Cardiac muscle cell (in vitro differentiated cells and primary cell): ENCODE results near the gene CCDC24. TPM values are rescaled to one million over a fixed set of nuclear protein-coding genes. Genes with fewer than 3 reads are reported as not detected.

Experiments
- DNase-seq, 2 donors: peaks; one replicate each; pipeline versions ENCODE4 v3.0.0 to v3.0.0-alpha.2; 2010 to 2017; ENCODE audit warnings: low read depth in 1 of 2, low spot score in 1 of 2
- H3K27ac ChIP-seq: fragments of 200-600 bp; sonication (generic); 2 replicates; pipeline ENCODE4 v1.5.1; 2016
- H3K27me3 ChIP-seq: fragments of 200-600 bp; sonication (generic); 2 replicates; pipeline ENCODE4 v1.6.0; 2016; ENCODE audit warnings: control low read depth
- H3K36me3 ChIP-seq: fragments of 200-600 bp; sonication (generic); 2 replicates; pipeline ENCODE4 v1.5.1; 2016; ENCODE audit warnings: control low read depth
- H3K4me1 ChIP-seq: fragments of 200-600 bp; sonication (generic); 2 replicates; pipeline ENCODE4 v1.8.1; 2017; ENCODE audit warnings: low read depth, mild to moderate bottlenecking, mixed run types
- H3K4me3 ChIP-seq: fragments of 200-600 bp; sonication (generic); 2 replicates; pipeline ENCODE4 v1.5.1; 2016; ENCODE audit warnings: mild to moderate bottlenecking
- H3K9me3 ChIP-seq: fragments of 200-600 bp; sonication (generic); 2 replicates; pipeline ENCODE4 v1.5.1; 2017; ENCODE audit warnings: low read depth, mild to moderate bottlenecking, control low read depth
- polyA plus RNA-seq: library from polyadenylated mRNA; unstranded; fragments of >200 nt; fragmentation: Nextera tagmentation; extraction: Ambion mirVana; gene quantifications from 2 replicates; pipeline ENCODE4 v1.2.1, GENCODE V29; 2016
- total RNA-seq: library from RNA; depleted of rRNA; stranded (reverse); fragments of >200 nt; gene quantifications from 2 replicates; pipeline ENCODE4 v1.2.3, GENCODE V29; 2016
- TF ChIP-seq, protein P1 (sequence below): IDR thresholded peaks from 2 replicates; pipeline ENCODE4 v1.5.1; 2012; ENCODE audit warnings: low read depth, mild to moderate bottlenecking, low read length

CCDC24 gene
- total and polyA plus RNA-seq, 2 experiments from 2014 or later: 20.8 to 29.7 TPM

- H3K27ac ChIP-seq: no peak overlapping the region
- H3K4me1 ChIP-seq: peaks cover 5% of the 10 kb centered on the region
- no peak overlapping the region for H3K4me3 ChIP-seq
- no peaks in the 10 kb centered on the region for H3K9me3 ChIP-seq
- TF ChIP-seq, protein P1, sequence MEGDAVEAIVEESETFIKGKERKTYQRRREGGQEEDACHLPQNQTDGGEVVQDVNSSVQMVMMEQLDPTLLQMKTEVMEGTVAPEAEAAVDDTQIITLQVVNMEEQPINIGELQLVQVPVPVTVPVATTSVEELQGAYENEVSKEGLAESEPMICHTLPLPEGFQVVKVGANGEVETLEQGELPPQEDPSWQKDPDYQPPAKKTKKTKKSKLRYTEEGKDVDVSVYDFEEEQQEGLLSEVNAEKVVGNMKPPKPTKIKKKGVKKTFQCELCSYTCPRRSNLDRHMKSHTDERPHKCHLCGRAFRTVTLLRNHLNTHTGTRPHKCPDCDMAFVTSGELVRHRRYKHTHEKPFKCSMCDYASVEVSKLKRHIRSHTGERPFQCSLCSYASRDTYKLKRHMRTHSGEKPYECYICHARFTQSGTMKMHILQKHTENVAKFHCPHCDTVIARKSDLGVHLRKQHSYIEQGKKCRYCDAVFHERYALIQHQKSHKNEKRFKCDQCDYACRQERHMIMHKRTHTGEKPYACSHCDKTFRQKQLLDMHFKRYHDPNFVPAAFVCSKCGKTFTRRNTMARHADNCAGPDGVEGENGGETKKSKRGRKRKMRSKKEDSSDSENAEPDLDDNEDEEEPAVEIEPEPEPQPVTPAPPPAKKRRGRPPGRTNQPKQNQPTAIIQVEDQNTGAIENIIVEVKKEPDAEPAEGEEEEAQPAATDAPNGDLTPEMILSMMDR: no peak
- no peaks in the 10 kb centered on the region for H3K36me3 ChIP-seq
- H3K27me3 ChIP-seq: no peaks in the 10 kb centered on the region
- DNase-seq: no peak
Observed at GRCh38 chr1:44024903-44025525, 33.6 kb downstream of the CCDC24 start.

DNA sequence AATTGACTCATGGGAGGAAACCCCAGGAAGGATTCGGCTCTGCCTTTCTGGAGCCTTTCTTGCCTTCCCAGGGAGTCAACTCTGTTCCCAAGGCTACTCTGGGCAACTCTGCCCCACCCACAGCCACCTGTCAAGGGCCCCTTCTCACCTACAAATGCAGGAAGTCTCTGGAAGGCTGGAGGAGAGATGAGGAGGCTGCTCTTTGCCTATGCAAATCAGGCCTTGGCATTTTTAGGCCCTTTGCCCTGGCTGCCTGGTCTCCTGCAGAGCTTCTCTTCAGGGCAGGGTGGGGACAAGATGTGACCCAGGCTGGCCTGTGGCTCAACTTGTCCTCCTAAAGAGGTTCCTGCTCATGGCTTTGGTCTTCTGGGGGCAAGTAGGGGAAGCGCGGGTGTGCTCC, 34.4 kb downstream of the CCDC24 start:
- Histone ChIP-seq H3K36me3 (no peaks in the 10 kb centered on the region), H3K4me1 (peaks cover 5% of the 10 kb centered on the region), H3K27me3 (no peaks in the 10 kb centered on the region), H3K4me3 (no peak overlapping the region), H3K9me3 (no peaks in the 10 kb centered on the region), H3K27ac (no peak overlapping the region)
- TF ChIP-seq, protein P1: no peak
- no peak for DNase-seq

- Histone ChIP-seq H3K4me1 (peaks cover 9% of the 10 kb centered on the region), H3K27ac (no peak overlapping the region), H3K36me3 (no peaks in the 10 kb centered on the region), H3K27me3 (no peaks in the 10 kb centered on the region), H3K4me3 (no peak overlapping the region), H3K9me3 (no peaks in the 10 kb centered on the region)
- no peak for DNase-seq
- TF ChIP-seq, protein P1: no peak
Observed at GRCh38 chr1:44027320-44027719, 35.9 kb downstream of the CCDC24 start.

- DNase-seq: peak in 1 of 2 donors; percentile 77
- H3K27ac ChIP-seq: peak overlapping the region; percentile 73
- peaks cover 14% of the 10 kb centered on the region for H3K4me1 ChIP-seq
- TF ChIP-seq, protein P1: no peak
- H3K36me3 ChIP-seq: no peaks in the 10 kb centered on the region
- no peaks in the 10 kb centered on the region for H3K27me3 ChIP-seq
- H3K4me3 ChIP-seq: peak overlapping the region; percentile 77
- H3K9me3 ChIP-seq: no peaks in the 10 kb centered on the region
Observed at GRCh38 chr1:44029260-44029910, 38.0 kb downstream of the CCDC24 start.

DNA sequence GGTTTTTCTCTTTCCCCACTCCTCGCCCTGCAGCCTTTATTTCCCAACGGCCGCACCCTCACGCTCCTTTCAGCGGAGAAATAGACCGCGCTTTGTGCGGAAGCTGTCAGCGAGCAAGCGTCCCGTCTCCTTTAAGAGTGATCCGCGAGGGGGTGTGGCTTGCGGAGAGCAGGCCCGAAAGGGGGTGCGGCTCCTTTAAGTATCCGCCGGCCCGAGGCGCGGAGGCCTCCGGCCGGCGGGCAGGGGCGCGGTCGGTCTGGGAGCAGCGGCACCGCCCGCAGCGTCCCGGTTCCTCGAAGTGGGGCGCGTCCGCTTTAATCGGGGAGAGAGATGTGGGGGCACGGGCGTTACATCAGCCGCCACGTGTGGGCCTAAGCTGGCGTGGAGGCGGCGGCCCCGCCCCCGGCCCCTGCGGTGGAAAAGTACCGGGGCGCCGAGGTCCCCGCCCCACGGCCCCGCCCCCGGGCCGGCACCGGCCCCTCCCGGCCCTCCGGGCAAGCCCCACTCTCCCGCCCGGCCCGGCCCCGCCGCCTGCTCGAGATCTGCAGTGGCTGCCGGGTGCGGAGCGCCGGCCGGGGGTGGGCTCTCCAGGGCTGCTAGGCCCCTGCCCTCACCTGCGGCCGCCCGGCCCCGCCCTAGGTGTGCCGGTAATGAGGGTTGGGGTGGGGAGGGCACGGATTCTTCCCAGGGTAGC, 38.7 kb downstream of the CCDC24 start:
- Histone ChIP-seq H3K27ac (peak overlapping the region; percentile 73), H3K9me3 (no peaks in the 10 kb centered on the region), H3K36me3 (no peaks in the 10 kb centered on the region), H3K4me3 (peak overlapping the region; percentile 77), H3K4me1 (peaks cover 16% of the 10 kb centered on the region), H3K27me3 (no peaks in the 10 kb centered on the region)
- peak; percentile 92 to 93 for DNase-seq
- TF ChIP-seq, protein P1: no peak
